Amygdala (tissue), 56 donors: ENCODE data around the gene STX17.

Source experiments
- DNase-seq, 56 donors: peaks; one replicate each; lab custom pipeline; 2025; lab: John Stamatoyannopoulos, UW

STX17 gene

GRCh38 chr9:99905833-99906402, 536 bp upstream of the STX17 start:
- peak in 4 of 56 donors; percentile 3 to 30 (median 24) for DNase-seq

- DNase-seq, result peak in 2 of 56 donors; percentile 27 to 42
Measured at GRCh38 chr9:99907208-99907532, 716 bp downstream of the STX17 start.

GRCh38 chr9:99911600-99911999, 5.1 kb downstream of the STX17 start:
- DNase-seq, result no peak

GRCh38 chr9:99916650-99917049, 10.2 kb downstream of the STX17 start:
- no peak for DNase-seq

- no peak for DNase-seq
Measured at GRCh38 chr9:99918134-99918533, 11.7 kb downstream of the STX17 start.

- DNase-seq, result no peak
Measured at GRCh38 chr9:99919930-99920329, 13.5 kb downstream of the STX17 start.

GRCh38 chr9:99921875-99922710, 15.6 kb downstream of the STX17 start:
- no peak for DNase-seq

- DNase-seq, result no peak
Measured at GRCh38 chr9:99922711-99923030, 16.2 kb downstream of the STX17 start.

- DNase-seq, result no peak
Measured at GRCh38 chr9:99925541-99925940, 19.1 kb downstream of the STX17 start.

- DNase-seq, result no peak
Measured at GRCh38 chr9:99929652-99930051, 23.2 kb downstream of the STX17 start.

- no peak for DNase-seq
Measured at GRCh38 chr9:99931155-99931840, 24.8 kb downstream of the STX17 start.

- no peak for DNase-seq
Measured at GRCh38 chr9:99936947-99937587, 30.6 kb downstream of the STX17 start.

GRCh38 chr9:99947395-99947794, 40.9 kb downstream of the STX17 start:
- no peak for DNase-seq

- DNase-seq, result no peak
Measured at GRCh38 chr9:99948482-99948881, 42.0 kb downstream of the STX17 start.

GRCh38 chr9:99948896-99949295, 42.4 kb downstream of the STX17 start:
- DNase-seq, result no peak

- no peak for DNase-seq
Measured at GRCh38 chr9:99953861-99954507, 47.5 kb downstream of the STX17 start.

GRCh38 chr9:99954819-99955218, 48.4 kb downstream of the STX17 start:
- DNase-seq, result no peak

- no peak for DNase-seq
Measured at GRCh38 chr9:99955606-99956005, 49.2 kb downstream of the STX17 start.

GRCh38 chr9:99962680-99963261, 56.3 kb downstream of the STX17 start:
- peak in 2 of 56 donors; percentile 0 to 2 for DNase-seq

GRCh38 chr9:99964336-99964735, 57.9 kb downstream of the STX17 start:
- DNase-seq, result no peak

- no peak for DNase-seq
Measured at GRCh38 chr9:99966001-99966400, 59.5 kb downstream of the STX17 start.
